HG03558 (cell line): ENCODE results near the gene PPP2R2C.

ENCODE experiments used
- ATAC-seq: cut with Tn5 transposase; IDR thresholded peaks from one replicate; pipeline ENCODE4 v1.9.1; 2021; ENCODE audit warnings: moderate number of reproducible peaks; ENCODE audit not compliant: unreplicated experiment; ENCODE audit errors: extremely low read depth

PPP2R2C gene

GRCh38 chr4:6451309-6451708 lies 21.1 kb downstream of the PPP2R2C start:
- no peak for ATAC-seq

- ATAC-seq: no peak
Observed at GRCh38 chr4:6450709-6451108, 21.7 kb downstream of the PPP2R2C start.

- ATAC-seq: no peak
Observed at GRCh38 chr4:6449746-6450369, 22.6 kb downstream of the PPP2R2C start.

- no peak for ATAC-seq
Observed at GRCh38 chr4:6449335-6449734, 23.1 kb downstream of the PPP2R2C start.

GRCh38 chr4:6448476-6449170 lies 23.8 kb downstream of the PPP2R2C start:
- ATAC-seq: no peak

- no peak for ATAC-seq
Observed at GRCh38 chr4:6447672-6448171, 24.7 kb downstream of the PPP2R2C start.

- no peak for ATAC-seq
Observed at GRCh38 chr4:6446538-6447451, 25.6 kb downstream of the PPP2R2C start.

- ATAC-seq: no peak
Observed at GRCh38 chr4:6446130-6446482, 26.3 kb downstream of the PPP2R2C start.

GRCh38 chr4:6445403-6446129 lies 26.8 kb downstream of the PPP2R2C start:
- ATAC-seq: no peak

GRCh38 chr4:6444582-6444981 lies 27.8 kb downstream of the PPP2R2C start:
- no peak for ATAC-seq

- no peak for ATAC-seq
Observed at GRCh38 chr4:6443035-6444023, 29.1 kb downstream of the PPP2R2C start.

GRCh38 chr4:6442555-6442954 lies 29.9 kb downstream of the PPP2R2C start:
- no peak for ATAC-seq

- no peak for ATAC-seq
Observed at GRCh38 chr4:6441758-6442157, 30.7 kb downstream of the PPP2R2C start.

GRCh38 chr4:6441202-6441582 lies 31.2 kb downstream of the PPP2R2C start:
- no peak for ATAC-seq

GRCh38 chr4:6440506-6441201 lies 31.8 kb downstream of the PPP2R2C start:
- no peak for ATAC-seq

- no peak for ATAC-seq
Observed at GRCh38 chr4:6439120-6439762, 33.2 kb downstream of the PPP2R2C start.

- no peak for ATAC-seq
Observed at GRCh38 chr4:6437826-6438238, 34.6 kb downstream of the PPP2R2C start.

- no peak for ATAC-seq
Observed at GRCh38 chr4:6435010-6435409, 37.4 kb downstream of the PPP2R2C start.
